Measurements from ENCODE around the gene LTBP1. TPM values are rescaled to one million over a fixed set of nuclear protein-coding genes. Genes with fewer than 3 reads are reported as not detected.

Gene LTBP1
- total and polyA plus RNA-seq, 2 experiments from 2014 or later = 15.7 to 49.8 TPM

DNA sequence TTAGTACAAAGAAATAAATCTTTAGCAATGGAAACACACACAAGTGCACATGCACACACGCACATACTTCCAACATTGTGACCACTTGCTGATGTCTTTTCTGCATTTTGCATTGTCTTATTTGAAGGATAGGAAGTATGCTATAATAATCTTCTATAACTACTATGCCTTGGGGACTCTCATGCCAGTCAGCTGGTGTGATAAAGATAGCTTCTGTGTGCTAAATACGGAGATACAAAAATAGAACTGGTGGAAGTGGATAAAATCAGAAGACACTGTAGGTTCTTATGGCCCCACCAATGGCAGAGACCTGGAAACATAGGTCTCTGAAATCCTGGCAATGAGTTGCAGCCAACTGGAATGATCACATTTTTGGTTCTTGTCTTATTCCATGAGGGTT is 498.2 kb downstream of the LTBP1 start:
- Mint-ChIP-seq H3K27me3 (ENCODE audit: insufficient read depth, low read depth, poor library complexity) (no peaks in the 10 kb centered on the region), H3K36me3 (ENCODE audit: low read depth) (no peaks in the 10 kb centered on the region), H3K9me3 (no peaks in the 10 kb centered on the region), H3K27ac (no peak overlapping the region), H3K4me3 (no peak overlapping the region), H3K4me1 (peaks cover 6% of the 10 kb centered on the region)
- Histone ChIP-seq H3K27me3 (ENCODE audit: insufficient read depth) (no peaks in the 10 kb centered on the region), H3K9me2 (ENCODE audit: insufficient read depth) (no peaks in the 10 kb centered on the region), H3F3A (replicated peaks; ENCODE audit: low read depth) (no peaks in the 10 kb centered on the region), H3K4me1 (ENCODE audit: insufficient read depth) (0 out of 2 replicates have a peak, but pooled peaks cover 3% of the 10 kb centered on the region), H3K27ac (ENCODE audit: low read depth) (no peak overlapping the region), H3K4me2 (no peak overlapping the region), H2AFZ (no peak overlapping the region), H3K36me3 (ENCODE audit: insufficient read depth) (no peaks in the 10 kb centered on the region), H3K79me2 (replicated peaks; ENCODE audit: insufficient read depth) (no peaks in the 10 kb centered on the region), H3K4me3 (no peak overlapping the region), H4K20me1 (replicated peaks; ENCODE audit: insufficient read depth) (no peaks in the 10 kb centered on the region)
- no peak for DNase-seq (ENCODE audit: low spot score)
- TF ChIP-seq ZNF114 (CRISPR knock-in tag; IDR thresholded peaks at IDR 0.05) (no peak), EZH2phosphoT487 (IDR thresholded peaks at IDR 0.05; ENCODE audit: unreplicated experiment) (no peak), STAT1 (IDR thresholded peaks at IDR 0.05; ENCODE audit: unreplicated experiment) (no peak), ZNF331 (CRISPR knock-in tag; IDR thresholded peaks at IDR 0.05; ENCODE audit: low read depth) (no peak), CREB1 (CRISPR knock-in tag; IDR thresholded peaks at IDR 0.05; ENCODE audit: low read depth) (no peak), NANOG (IDR thresholded peaks at IDR 0.05; ENCODE audit: borderline replicate concordance) (no peak), POLR2AphosphoS5 (IDR thresholded peaks at IDR 0.05; ENCODE audit: low read depth) (no peak)
- TF ChIP-seq, protein P1, sequence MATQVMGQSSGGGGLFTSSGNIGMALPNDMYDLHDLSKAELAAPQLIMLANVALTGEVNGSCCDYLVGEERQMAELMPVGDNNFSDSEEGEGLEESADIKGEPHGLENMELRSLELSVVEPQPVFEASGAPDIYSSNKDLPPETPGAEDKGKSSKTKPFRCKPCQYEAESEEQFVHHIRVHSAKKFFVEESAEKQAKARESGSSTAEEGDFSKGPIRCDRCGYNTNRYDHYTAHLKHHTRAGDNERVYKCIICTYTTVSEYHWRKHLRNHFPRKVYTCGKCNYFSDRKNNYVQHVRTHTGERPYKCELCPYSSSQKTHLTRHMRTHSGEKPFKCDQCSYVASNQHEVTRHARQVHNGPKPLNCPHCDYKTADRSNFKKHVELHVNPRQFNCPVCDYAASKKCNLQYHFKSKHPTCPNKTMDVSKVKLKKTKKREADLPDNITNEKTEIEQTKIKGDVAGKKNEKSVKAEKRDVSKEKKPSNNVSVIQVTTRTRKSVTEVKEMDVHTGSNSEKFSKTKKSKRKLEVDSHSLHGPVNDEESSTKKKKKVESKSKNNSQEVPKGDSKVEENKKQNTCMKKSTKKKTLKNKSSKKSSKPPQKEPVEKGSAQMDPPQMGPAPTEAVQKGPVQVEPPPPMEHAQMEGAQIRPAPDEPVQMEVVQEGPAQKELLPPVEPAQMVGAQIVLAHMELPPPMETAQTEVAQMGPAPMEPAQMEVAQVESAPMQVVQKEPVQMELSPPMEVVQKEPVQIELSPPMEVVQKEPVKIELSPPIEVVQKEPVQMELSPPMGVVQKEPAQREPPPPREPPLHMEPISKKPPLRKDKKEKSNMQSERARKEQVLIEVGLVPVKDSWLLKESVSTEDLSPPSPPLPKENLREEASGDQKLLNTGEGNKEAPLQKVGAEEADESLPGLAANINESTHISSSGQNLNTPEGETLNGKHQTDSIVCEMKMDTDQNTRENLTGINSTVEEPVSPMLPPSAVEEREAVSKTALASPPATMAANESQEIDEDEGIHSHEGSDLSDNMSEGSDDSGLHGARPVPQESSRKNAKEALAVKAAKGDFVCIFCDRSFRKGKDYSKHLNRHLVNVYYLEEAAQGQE (IDR thresholded peaks at IDR 0.05; ENCODE audit: unreplicated experiment) = no peak
- no peak for ATAC-seq

DNA sequence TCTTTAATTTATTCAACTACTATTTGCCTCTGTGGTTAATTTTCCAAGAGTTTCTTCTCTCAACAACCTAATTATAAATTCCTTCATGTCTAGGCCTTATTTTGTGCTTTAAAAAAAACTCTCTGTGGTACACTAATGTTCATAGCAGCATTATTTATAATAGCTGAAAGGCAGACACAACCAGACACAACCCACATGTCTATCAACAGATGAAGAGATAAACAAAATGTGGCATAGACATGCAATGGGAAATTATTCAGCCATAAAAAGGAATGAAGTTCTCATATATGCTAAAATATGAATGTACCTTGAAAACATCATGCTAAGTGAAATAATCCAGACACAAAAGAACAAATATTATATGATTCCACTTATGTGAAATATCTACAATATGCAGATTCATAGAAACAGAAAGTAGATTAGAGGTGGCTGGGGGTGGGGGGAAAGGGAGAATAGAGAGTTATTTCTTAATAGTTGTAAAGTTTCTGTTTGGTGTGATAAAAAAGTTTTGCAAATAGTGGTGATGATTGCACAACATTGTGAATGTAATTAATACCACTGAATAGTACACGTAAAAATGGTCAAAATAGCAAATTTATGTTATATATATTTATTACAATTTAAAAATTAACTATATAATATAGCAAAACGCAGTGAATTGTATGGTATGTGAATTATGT is 501.6 kb downstream of the LTBP1 start:
- no peaks in the 10 kb centered on the region for H3K36me3 ChIP-seq (ENCODE audit: insufficient read depth)
- no peaks in the 10 kb centered on the region for H3K27me3 ChIP-seq (ENCODE audit: insufficient read depth)
- Mint-ChIP-seq H3K9me3 (no peaks in the 10 kb centered on the region; the same call in 2 of the 3 replicates), H3K36me3 (ENCODE audit: low read depth) (no peaks in the 10 kb centered on the region), H3K4me1 (no peaks in the 10 kb centered on the region; the same call in 2 of the 3 replicates), H3K4me3 (no peak overlapping the region), H3K27ac (no peak overlapping the region), H3K27me3 (ENCODE audit: insufficient read depth, low read depth, poor library complexity) (no peaks in the 10 kb centered on the region)
- H3K27ac ChIP-seq (ENCODE audit: low read depth) = no peak overlapping the region
- H3F3A ChIP-seq (replicated peaks; ENCODE audit: low read depth) = no peaks in the 10 kb centered on the region
- H4K20me1 ChIP-seq (replicated peaks; ENCODE audit: insufficient read depth) = no peaks in the 10 kb centered on the region
- H3K79me2 ChIP-seq (replicated peaks; ENCODE audit: insufficient read depth) = no peaks in the 10 kb centered on the region
- ATAC-seq (no peak), DNase-seq (ENCODE audit: low spot score) (no peak)
- H3K4me2 ChIP-seq = no peak overlapping the region
- H3K4me1 ChIP-seq (ENCODE audit: insufficient read depth) = no peaks in the 10 kb centered on the region
- no peak overlapping the region for H3K4me3 ChIP-seq
- no peak overlapping the region for H2AFZ ChIP-seq
- no peaks in the 10 kb centered on the region for H3K9me2 ChIP-seq (ENCODE audit: insufficient read depth)
- TF ChIP-seq NANOG (IDR thresholded peaks at IDR 0.05; ENCODE audit: borderline replicate concordance) = no peak
- TF ChIP-seq, protein P2, sequence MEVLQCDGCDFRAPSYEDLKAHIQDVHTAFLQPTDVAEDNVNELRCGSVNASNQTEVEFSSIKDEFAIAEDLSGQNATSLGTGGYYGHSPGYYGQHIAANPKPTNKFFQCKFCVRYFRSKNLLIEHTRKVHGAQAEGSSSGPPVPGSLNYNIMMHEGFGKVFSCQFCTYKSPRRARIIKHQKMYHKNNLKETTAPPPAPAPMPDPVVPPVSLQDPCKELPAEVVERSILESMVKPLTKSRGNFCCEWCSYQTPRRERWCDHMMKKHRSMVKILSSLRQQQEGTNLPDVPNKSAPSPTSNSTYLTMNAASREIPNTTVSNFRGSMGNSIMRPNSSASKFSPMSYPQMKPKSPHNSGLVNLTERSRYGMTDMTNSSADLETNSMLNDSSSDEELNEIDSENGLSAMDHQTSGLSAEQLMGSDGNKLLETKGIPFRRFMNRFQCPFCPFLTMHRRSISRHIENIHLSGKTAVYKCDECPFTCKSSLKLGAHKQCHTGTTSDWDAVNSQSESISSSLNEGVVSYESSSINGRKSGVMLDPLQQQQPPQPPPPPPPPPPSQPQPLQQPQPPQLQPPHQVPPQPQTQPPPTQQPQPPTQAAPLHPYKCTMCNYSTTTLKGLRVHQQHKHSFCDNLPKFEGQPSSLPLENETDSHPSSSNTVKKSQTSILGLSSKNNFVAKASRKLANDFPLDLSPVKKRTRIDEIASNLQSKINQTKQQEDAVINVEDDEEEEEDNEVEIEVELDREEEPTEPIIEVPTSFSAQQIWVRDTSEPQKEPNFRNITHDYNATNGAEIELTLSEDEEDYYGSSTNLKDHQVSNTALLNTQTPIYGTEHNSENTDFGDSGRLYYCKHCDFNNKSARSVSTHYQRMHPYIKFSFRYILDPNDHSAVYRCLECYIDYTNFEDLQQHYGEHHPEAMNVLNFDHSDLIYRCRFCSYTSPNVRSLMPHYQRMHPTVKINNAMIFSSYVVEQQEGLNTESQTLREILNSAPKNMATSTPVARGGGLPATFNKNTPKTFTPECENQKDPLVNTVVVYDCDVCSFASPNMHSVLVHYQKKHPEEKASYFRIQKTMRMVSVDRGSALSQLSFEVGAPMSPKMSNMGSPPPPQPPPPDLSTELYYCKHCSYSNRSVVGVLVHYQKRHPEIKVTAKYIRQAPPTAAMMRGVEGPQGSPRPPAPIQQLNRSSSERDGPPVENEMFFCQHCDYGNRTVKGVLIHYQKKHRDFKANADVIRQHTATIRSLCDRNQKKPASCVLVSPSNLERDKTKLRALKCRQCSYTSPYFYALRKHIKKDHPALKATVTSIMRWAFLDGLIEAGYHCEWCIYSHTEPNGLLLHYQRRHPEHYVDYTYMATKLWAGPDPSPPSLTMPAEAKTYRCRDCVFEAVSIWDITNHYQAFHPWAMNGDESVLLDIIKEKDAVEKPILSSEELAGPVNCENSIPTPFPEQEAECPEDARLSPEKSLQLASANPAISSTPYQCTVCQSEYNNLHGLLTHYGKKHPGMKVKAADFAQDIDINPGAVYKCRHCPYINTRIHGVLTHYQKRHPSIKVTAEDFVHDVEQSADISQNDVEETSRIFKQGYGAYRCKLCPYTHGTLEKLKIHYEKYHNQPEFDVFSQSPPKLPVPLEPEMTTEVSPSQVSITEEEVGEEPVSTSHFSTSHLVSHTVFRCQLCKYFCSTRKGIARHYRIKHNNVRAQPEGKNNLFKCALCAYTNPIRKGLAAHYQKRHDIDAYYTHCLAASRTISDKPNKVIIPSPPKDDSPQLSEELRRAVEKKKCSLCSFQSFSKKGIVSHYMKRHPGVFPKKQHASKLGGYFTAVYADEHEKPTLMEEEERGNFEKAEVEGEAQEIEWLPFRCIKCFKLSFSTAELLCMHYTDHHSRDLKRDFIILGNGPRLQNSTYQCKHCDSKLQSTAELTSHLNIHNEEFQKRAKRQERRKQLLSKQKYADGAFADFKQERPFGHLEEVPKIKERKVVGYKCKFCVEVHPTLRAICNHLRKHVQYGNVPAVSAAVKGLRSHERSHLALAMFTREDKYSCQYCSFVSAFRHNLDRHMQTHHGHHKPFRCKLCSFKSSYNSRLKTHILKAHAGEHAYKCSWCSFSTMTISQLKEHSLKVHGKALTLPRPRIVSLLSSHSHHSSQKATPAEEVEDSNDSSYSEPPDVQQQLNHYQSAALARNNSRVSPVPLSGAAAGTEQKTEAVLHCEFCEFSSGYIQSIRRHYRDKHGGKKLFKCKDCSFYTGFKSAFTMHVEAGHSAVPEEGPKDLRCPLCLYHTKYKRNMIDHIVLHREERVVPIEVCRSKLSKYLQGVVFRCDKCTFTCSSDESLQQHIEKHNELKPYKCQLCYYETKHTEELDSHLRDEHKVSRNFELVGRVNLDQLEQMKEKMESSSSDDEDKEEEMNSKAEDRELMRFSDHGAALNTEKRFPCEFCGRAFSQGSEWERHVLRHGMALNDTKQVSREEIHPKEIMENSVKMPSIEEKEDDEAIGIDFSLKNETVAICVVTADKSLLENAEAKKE (CRISPR knock-in tag; IDR thresholded peaks at IDR 0.05) = no peak
- no peak for TF ChIP-seq JUNB (IDR thresholded peaks at IDR 0.05; ENCODE audit: unreplicated experiment)
- TF ChIP-seq, protein P3, sequence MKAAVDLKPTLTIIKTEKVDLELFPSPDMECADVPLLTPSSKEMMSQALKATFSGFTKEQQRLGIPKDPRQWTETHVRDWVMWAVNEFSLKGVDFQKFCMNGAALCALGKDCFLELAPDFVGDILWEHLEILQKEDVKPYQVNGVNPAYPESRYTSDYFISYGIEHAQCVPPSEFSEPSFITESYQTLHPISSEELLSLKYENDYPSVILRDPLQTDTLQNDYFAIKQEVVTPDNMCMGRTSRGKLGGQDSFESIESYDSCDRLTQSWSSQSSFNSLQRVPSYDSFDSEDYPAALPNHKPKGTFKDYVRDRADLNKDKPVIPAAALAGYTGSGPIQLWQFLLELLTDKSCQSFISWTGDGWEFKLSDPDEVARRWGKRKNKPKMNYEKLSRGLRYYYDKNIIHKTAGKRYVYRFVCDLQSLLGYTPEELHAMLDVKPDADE (IDR thresholded peaks at IDR 0.05) = no peak
- no peak for TF ChIP-seq POLR2AphosphoS5 (IDR thresholded peaks at IDR 0.05; ENCODE audit: low read depth)
- TF ChIP-seq CREB1 (CRISPR knock-in tag; IDR thresholded peaks at IDR 0.05; ENCODE audit: low read depth) = no peak

Data from GM23338 (cell line).